Renal pelvis (tissue), 4 donors: ENCODE data around the gene KIF23. TPM values are rescaled to one million over a fixed set of nuclear protein-coding genes. Genes with fewer than 3 reads are reported as not detected.

Experiments used
- DNase-seq: peaks from one replicate; pipeline ENCODE4 v3.0.0-alpha.2; 2013
- polyA plus RNA-seq, 3 donors: library from polyadenylated mRNA; unstranded; fragments of 120-200 nt; gene quantifications; one replicate each; pipeline ENCODE4 v1.2.1, GENCODE V29; 2013; ENCODE audit not compliant: insufficient read length in 3 of 3

KIF23 gene
- polyA plus RNA-seq, 3 donors = 35.0 to 40.9 (median 38.7) TPM

- DNase-seq = no peak
Observed at GRCh38 chr15:69490356-69491037, 76.3 kb downstream of the KIF23 start.

DNA sequence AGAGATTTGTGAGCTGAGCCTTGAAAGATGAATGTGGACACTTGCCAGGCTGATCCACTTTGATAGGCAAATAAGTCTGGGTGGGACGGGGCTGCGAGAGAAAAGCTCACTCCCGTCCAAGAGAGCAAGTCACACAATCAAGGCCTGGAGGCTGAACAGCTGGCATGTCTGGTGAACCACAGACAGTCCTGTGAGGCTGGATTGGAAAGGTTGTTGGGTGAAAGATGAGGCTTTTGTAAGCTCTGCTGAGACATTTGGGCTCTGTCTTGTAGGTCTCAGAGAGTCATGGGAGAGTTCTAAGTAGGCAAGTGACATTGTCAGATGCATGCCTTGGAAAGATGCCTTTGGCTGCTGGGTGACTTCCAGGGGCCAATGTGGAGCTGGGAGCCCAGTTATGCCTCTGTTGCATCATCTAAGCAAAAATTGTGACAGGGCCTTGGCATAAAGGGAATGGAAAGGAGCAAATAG lies 76.9 kb downstream of the KIF23 start:
- no peak for DNase-seq

DNA sequence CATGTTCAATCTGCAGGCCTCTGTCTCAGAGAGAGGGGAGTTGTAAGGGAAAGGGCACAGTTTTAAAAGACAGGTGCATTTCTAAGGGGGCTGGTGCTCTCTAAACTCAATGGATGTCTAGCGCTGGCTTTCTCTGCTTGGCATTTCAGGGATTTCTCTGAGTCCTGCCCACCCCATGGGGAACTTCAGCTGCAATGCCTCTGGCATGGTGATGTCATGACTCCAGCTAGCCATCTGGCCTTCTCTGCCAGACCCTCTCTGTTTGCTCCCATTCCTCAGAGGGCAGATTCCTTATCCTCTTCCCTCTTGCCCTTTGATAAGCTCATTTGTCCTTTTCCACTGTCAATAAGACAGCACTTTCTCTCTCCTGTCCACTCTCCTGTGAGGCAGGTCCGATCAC lies 79.3 kb downstream of the KIF23 start:
- DNase-seq = no peak

GRCh38 chr15:69496001-69496400 lies 81.9 kb downstream of the KIF23 start:
- DNase-seq = no peak

- no peak for DNase-seq
Observed at GRCh38 chr15:69497076-69497475, 82.9 kb downstream of the KIF23 start.

DNA sequence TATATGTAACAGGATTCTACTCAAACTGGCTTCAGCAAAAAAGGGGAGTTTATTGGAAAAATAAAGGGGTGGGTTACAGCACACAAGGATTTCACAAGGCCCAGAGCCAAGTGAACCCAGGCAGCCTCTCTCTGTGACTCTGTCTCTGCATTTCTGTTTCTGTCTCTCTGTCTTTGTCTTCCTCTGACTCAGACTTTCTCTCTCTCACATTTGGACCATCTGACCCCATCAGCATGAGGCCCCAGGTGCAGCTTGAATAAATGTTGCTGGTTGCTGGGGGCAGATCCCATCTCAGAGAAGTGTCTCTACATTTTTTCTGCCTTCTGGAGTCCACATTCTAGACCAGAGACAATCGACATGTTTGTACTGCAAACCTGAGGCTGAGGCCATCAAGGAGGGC lies 83.5 kb downstream of the KIF23 start:
- no peak for DNase-seq

Other genes starting within 250 kb of the KIF23 start
- 10 to 100 TPM; 25.7 to 40.6 (median 32.8) TPM for gene PAQR5, start 115.4 kb upstream of the KIF23 start, polyA plus RNA-seq
- gene RPLP1, start 38.5 kb downstream of the KIF23 start, polyA plus RNA-seq = 1,000 to 10,000 TPM; 1,475 to 1,853 (median 1,695) TPM